ENCODE measurements around the gene ST8SIA3. TPM values are rescaled to one million over a fixed set of nuclear protein-coding genes. Genes with fewer than 3 reads are reported as not detected.

ST8SIA3 gene, protein sequence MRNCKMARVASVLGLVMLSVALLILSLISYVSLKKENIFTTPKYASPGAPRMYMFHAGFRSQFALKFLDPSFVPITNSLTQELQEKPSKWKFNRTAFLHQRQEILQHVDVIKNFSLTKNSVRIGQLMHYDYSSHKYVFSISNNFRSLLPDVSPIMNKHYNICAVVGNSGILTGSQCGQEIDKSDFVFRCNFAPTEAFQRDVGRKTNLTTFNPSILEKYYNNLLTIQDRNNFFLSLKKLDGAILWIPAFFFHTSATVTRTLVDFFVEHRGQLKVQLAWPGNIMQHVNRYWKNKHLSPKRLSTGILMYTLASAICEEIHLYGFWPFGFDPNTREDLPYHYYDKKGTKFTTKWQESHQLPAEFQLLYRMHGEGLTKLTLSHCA
- total RNA-seq (2014; rRNA removed; shearing (Covaris generic)): under 0.01 TPM in 1 of 2 replicates, not detected in the other

DNA sequence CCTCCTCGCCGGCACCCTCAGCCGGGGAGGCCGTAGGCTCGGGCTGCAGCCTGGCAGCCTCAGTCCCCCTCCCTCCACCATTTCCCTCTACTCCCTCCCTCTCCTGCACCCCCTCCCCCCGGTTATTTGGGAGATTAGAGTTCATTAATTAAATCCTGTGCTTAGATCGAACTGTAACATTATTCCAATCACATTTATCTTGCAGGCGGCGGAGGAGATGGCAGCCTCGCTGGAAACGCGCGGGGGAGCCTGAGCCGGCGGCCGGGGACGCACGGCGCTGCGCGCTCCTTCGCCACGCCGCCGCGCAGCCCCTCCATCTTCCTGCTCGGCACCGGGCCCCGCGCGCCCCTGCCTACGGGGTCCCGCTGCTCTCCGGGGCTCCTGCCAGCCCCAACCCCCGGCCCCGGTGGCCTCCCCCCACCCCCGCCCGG lies at the start of gene ST8SIA3:
Gene ST8SIA3, plus strand, starts transcription at position 287 of the 431 bp plus-strand sequence. CDS start 290 bp downstream, outside the sequence.
- no peak within 1 kb of the TSS for H3K4me3 ChIP-seq
- H3K4me1 ChIP-seq: no peaks in the 10 kb centered on the region
- no peak for DNase-seq
- H3K27me3 ChIP-seq: no peaks in the 10 kb centered on the region
- no peaks in the 10 kb centered on the region for H3K9me3 ChIP-seq (replicated peaks)
- H3K27ac ChIP-seq: no peak within 1 kb of the TSS
- H3K36me3 ChIP-seq: no peaks in the 10 kb centered on the region

DNA sequence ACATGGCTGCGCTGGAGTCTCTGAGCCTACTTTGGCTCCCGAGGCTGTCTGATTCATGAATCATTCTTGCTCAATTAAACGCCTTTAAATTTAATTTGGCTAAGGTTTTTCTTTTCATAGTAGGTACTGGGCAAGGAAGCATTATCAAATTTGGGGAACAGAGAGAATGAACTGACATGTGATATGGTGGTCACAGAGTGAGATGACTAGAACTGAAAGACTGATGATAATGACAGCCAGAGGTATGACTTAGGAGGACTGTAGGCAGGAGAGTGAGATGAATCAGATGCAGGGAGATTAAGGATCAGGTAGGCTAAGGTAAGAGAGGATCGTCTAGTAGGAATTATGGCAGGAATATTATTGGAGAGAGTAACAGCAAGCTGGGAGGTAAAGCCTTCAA lies 40.9 kb upstream of the ST8SIA3 start:
- H3K9me3 ChIP-seq (replicated peaks): no peaks in the 10 kb centered on the region
- H3K36me3 ChIP-seq: no peaks in the 10 kb centered on the region

DNA sequence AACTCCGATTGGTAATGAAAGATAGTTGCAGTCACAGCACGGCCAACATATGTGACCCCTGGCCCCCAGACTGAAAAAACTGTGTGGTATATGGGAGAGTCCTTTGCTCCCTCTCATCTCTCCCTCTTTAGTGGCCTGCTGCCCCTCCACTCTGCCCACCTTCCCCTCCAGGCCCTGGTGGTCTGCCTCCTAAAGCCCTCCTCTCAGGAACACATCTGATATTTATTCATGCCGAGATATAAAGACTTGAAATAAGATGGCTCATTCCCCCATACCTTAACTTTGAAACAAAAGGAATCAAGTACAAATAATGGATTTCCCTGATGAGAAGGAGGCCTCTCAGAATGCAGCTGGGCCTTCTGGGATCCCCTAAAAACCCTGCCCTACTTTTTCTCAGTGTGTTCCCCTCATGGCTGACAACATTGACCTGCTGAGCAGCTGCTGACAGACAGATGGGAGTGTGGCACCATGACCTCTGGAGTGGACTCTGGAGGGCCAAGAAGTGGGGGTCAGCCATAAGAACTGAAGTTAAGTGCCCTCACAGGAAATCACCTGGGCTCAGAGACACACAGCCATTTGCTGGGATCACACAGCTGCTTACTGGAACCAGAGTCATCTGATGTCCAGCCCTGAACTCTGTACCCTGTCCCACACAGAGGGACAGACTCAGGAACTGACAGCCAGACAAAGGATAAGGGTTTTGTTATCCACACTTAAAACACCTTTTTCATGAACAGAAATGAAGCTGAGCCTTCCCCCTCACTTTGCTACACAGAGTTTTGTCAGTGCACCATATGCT lies 39.8 kb upstream of the ST8SIA3 start:
- no peak for DNase-seq
- no peak overlapping the region for H3K4me3 ChIP-seq
- no peaks in the 10 kb centered on the region for H3K27me3 ChIP-seq
- H3K27ac ChIP-seq: no peak overlapping the region
- no peaks in the 10 kb centered on the region for H3K36me3 ChIP-seq
- H3K4me1 ChIP-seq: no peaks in the 10 kb centered on the region
- H3K9me3 ChIP-seq (replicated peaks): no peaks in the 10 kb centered on the region

More for the DNA sequence above, 40.9 kb upstream of the ST8SIA3 start:
- DNase-seq: no peak
- H3K27ac ChIP-seq: no peak overlapping the region
- H3K4me3 ChIP-seq: no peak overlapping the region
- H3K4me1 ChIP-seq: no peaks in the 10 kb centered on the region
- H3K27me3 ChIP-seq: no peaks in the 10 kb centered on the region

DNA sequence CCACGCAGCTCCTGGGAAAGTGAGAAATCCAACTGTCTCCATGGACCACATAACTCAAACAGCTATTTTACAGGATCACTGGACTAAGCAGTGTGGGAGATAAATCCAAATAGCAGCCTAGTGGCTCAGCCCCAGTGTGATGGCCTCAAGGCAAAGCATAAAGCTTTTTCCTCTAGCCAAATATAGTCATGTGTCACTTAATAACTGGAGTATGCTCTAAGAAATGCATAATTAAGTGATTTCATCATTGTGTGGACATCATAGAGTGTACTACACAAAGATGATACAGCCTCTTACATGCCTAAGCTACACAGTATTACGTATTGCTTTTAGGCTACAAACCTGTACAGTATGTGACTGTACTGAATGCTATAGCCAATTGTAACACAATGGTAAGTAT lies 31.8 kb upstream of the ST8SIA3 start:
- H3K27me3 ChIP-seq: no peaks in the 10 kb centered on the region
- H3K4me3 ChIP-seq: no peak overlapping the region
- DNase-seq: no peak
- H3K36me3 ChIP-seq: no peaks in the 10 kb centered on the region
- no peak overlapping the region for H3K27ac ChIP-seq
- no peaks in the 10 kb centered on the region for H3K9me3 ChIP-seq (replicated peaks)
- no peaks in the 10 kb centered on the region for H3K4me1 ChIP-seq

DNA sequence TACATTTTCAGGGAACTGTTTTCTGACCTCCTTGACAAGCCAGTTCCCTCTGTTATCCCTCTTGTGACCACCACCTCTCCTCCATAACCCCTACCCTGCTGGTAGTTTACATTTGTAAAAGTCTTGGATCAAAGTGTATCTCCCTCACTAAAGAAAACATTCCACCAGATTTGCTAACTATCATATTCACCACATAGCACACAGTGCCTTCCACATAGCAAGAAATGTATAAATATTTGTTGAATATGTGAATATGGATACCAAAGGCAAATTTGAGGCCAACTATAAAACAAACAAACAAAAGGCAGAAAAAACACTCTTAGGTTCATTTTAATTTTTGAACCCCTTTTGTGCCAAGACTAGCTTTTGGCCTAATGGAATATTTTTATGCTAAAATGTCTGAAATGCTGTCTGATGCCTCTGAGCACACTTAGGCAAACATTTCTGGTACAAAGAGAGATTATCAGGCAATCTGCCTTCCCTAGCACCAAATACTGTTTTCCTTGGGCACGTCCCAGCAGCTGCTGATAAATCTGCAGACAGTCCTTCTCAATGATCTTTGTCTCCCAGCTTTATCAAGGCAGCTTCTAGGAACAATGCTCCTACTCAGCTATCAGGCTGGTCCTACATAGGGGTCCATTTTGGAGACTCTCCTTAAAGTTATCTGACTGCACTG lies 26.7 kb upstream of the ST8SIA3 start:
- Histone ChIP-seq H3K9me3 (replicated peaks) (no peaks in the 10 kb centered on the region), H3K36me3 (no peaks in the 10 kb centered on the region), H3K27me3 (no peaks in the 10 kb centered on the region), H3K4me1 (no peaks in the 10 kb centered on the region), H3K4me3 (no peak overlapping the region), H3K27ac (no peak overlapping the region)
- no peak for DNase-seq

DNA sequence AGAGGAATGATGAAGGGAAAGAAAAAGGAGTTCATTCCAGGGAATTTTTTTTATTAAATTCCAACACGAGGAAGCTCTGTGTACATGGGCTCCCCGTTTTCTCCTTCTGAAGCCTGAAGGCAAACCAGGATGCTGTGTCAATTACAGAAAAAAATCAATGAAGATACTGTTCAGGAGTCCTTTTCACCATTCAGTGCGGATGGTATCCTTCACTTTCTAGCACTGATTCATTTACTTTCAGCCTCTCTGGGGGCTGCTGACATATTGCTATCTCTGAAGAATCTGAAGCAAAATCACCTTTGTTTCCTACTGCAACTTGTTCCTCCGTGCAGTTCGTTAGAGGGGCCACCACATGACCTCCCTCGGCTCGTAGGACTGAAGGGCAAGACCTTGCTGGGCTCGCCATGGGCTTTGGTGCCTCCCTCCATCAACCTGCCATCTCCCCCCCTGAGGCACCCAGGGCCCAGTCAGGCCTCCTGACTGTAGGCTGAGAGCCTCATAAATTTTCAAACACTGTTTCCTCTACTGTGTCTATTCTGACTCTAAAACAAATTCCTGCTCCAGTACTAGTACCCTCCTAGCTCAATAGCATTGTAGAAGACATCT lies 25.5 kb upstream of the ST8SIA3 start:
- Histone ChIP-seq H3K4me1 (no peaks in the 10 kb centered on the region), H3K9me3 (replicated peaks) (no peaks in the 10 kb centered on the region), H3K36me3 (no peaks in the 10 kb centered on the region), H3K27ac (no peak overlapping the region), H3K4me3 (no peak overlapping the region), H3K27me3 (no peaks in the 10 kb centered on the region)
- DNase-seq: no peak

DNA sequence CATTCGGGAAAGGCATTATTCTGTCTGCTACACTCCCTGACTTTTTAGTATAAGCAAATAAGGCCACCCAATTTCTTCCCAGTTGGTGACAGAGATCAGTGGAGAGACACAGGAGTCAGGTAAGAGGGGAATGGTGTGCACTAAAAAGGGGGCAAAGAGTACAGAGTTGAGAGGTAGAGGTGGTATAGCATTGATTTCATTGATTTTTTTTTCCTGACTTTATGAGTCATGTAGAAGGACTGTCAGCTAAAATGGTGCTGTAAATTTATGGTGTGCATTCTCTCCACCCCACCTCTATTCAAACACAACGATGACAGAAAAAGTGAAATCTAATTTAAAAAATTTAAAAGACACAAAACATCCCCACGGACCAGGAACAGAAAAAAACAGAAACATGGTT lies 23.7 kb upstream of the ST8SIA3 start:
- Histone ChIP-seq H3K27me3 (no peaks in the 10 kb centered on the region), H3K36me3 (no peaks in the 10 kb centered on the region), H3K9me3 (replicated peaks) (no peaks in the 10 kb centered on the region), H3K27ac (no peak overlapping the region), H3K4me1 (no peaks in the 10 kb centered on the region), H3K4me3 (no peak overlapping the region)
- DNase-seq: no peak

DNA sequence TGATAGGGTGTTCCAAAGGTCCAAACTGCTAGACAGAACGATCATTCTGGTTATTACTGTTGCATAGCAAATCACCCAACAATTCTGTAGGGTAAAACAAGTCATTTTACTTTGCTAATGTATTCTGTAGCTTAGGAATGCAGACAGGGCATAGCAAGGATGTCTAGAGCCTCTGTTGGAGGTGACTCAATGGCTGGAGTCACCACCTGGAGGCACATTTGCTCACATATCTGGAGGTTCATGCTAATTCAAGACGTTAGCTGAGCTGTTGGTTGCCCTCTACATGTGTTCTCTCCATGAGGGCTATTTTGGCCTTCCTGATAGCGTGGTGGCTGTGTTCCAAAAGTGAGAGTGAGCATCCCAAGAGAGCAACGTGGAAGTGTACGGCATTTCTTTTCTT lies 22.5 kb upstream of the ST8SIA3 start:
- Histone ChIP-seq H3K9me3 (replicated peaks) (no peaks in the 10 kb centered on the region), H3K4me1 (no peaks in the 10 kb centered on the region), H3K36me3 (no peaks in the 10 kb centered on the region), H3K4me3 (no peak overlapping the region), H3K27me3 (no peaks in the 10 kb centered on the region), H3K27ac (no peak overlapping the region)
- DNase-seq: no peak

DNA sequence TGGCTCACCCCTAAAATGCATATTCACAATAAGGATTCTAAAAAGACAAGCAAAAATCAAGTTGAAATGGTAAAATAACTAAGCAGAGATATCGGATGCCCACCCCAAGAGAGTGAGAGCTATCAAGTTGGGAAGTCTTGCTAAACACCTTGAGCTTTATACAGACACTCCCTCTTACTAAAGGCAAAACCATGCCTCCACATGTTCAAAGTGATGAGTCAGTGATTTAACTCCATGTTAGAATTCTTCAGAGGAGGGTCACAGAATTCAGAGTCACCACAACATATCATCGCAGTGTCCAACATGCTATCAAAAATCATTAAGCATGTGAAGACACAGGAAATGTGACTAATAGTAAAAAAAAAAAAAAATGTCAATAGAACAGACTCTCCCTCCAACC lies 20.6 kb upstream of the ST8SIA3 start:
- Histone ChIP-seq H3K27ac (no peak overlapping the region), H3K9me3 (replicated peaks) (no peaks in the 10 kb centered on the region), H3K27me3 (no peaks in the 10 kb centered on the region), H3K4me3 (no peak overlapping the region), H3K4me1 (no peaks in the 10 kb centered on the region), H3K36me3 (no peaks in the 10 kb centered on the region)
- DNase-seq: no peak

DNA sequence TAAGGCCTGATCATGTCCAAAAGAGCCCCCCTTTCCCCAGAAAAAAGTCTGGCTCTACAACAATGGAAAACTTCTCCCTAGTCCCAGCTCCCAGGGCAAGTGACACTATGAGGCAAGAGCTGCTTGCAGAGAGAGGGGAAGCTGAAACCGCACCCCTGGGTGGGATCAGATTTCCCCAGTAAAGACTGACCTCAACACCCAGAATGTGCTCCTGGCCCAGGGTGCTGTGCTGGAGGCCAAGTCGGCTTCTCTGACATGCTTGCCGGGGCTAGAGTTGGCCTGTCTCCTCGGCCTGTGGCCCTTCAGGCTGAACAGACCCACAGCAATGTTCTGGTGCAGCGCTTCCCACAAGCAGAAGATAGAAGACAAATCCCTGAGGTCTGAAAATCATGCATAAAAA lies 18.4 kb upstream of the ST8SIA3 start:
- Histone ChIP-seq H3K9me3 (replicated peaks) (no peaks in the 10 kb centered on the region), H3K4me3 (no peak overlapping the region), H3K36me3 (no peaks in the 10 kb centered on the region), H3K27ac (no peak overlapping the region), H3K27me3 (no peaks in the 10 kb centered on the region), H3K4me1 (no peaks in the 10 kb centered on the region)
- DNase-seq: peak; percentile 4 to 8

DNA sequence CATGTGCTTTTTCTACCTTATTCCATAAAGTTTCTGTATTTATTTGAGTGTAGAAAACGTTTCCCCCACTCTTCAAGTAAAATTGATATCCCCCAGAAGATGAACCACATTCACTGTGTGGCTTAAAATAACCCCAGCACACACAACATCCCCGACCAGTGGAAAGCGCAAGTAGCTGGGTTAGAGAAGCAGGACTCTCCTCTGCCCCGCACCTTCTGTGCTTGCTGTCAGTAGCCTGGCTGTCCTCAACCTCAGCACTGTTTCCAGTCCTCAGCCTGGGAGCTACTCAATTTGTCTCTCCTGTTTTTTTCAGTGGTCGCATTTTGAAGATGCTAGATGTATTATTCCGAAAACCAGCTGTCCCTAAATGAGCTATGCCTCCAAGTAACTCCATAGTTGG lies 18.0 kb upstream of the ST8SIA3 start:
- Histone ChIP-seq H3K4me3 (no peak overlapping the region), H3K27ac (no peak overlapping the region), H3K9me3 (replicated peaks) (no peaks in the 10 kb centered on the region), H3K27me3 (no peaks in the 10 kb centered on the region), H3K36me3 (no peaks in the 10 kb centered on the region), H3K4me1 (no peaks in the 10 kb centered on the region)
- DNase-seq: no peak

DNA sequence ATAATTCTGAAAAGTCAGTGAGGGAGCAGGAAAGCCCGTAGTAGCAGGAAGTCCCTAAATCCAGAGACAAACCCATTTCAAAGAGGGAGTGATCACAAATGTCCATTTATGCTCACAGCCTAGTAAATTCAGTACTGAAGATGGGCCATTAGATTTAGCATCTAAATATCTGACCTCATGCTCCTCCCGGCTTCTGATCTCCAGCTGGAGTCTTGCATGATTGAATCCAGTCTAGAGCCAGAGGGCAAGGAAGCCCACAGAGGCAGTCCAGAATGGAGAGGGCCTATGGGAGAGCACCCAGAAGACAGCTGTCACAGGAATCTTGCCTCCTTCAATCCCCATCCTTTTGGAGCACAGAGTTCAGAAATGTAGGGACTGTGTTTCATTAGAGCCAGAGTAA lies 16.0 kb upstream of the ST8SIA3 start:
- H3K36me3 ChIP-seq: no peaks in the 10 kb centered on the region
- H3K9me3 ChIP-seq (replicated peaks): no peaks in the 10 kb centered on the region
- no peak for DNase-seq
- H3K4me3 ChIP-seq: no peak overlapping the region
- no peaks in the 10 kb centered on the region for H3K4me1 ChIP-seq
- H3K27me3 ChIP-seq: no peaks in the 10 kb centered on the region
- no peak overlapping the region for H3K27ac ChIP-seq

DNA sequence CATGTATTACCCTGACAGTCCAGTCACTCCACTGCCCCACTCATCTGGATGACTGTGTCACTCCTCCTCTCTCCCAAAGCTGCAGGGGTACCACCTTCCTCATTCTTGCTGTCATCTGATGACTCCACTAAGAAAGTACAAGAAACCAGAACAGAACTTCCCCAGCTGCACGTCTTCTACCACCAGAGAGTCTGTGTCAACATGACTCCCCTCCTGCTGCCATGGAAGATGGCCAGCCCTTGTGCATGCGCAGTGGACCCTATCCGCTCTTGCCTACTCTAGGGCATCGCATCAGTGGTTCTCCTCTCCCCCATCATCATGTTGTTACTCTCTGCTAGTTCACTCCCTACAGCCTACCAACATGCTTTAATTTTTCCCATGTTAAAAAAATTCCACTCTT lies 14.5 kb upstream of the ST8SIA3 start:
- Histone ChIP-seq H3K27ac (no peak overlapping the region), H3K27me3 (no peaks in the 10 kb centered on the region), H3K9me3 (replicated peaks) (no peaks in the 10 kb centered on the region), H3K4me1 (no peaks in the 10 kb centered on the region), H3K4me3 (no peak overlapping the region), H3K36me3 (no peaks in the 10 kb centered on the region)
- no peak for DNase-seq

DNA sequence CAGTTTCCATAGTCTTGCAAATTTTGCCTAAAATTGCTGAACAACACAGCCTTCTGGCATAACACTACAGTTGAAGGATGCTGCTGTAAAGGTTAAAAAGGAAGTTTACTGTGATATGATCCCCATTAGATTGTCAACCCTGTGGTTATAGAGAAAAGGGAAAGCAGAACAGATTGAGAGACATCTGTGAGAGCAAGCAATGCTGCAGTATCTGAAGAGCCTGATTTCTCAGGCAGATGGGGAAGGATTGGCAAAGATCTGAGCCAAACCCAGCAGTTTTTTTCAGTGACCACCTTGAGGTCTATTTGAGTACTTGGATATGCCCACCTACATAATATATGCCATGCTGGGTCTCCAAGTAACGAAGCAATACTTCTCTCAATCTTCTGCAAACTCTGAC lies 8.5 kb upstream of the ST8SIA3 start:
- Histone ChIP-seq H3K36me3 (no peaks in the 10 kb centered on the region), H3K9me3 (replicated peaks) (no peaks in the 10 kb centered on the region), H3K27ac (no peak overlapping the region), H3K4me1 (no peaks in the 10 kb centered on the region), H3K27me3 (no peaks in the 10 kb centered on the region), H3K4me3 (no peak overlapping the region)
- DNase-seq: no peak

DNA sequence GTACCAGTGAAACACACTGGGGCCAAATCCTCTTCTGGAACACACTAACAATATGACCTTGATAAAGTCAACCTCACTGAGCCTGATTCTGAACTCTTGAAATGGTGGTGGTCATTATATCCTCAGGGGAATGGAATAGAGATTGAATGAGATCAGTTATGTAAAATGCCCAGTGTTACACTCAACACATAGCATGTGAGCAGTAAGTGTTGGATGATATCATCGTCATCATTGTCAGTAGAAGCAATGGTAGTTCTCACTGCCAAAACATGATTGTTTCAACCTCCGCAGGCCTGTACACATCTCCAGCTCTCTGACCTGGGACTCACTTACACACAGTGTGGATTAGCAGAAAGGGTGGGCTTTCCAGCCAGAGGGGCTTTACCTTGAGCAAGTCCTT lies 5.5 kb upstream of the ST8SIA3 start:
- no peaks in the 10 kb centered on the region for H3K36me3 ChIP-seq
- no peak overlapping the region for H3K27ac ChIP-seq
- no peaks in the 10 kb centered on the region for H3K4me1 ChIP-seq
- no peaks in the 10 kb centered on the region for H3K27me3 ChIP-seq
- DNase-seq: no peak
- no peak overlapping the region for H3K4me3 ChIP-seq
- H3K9me3 ChIP-seq (replicated peaks): no peaks in the 10 kb centered on the region
